ENCODE results near the gene TMEM106A.

TMEM106A gene

GRCh38 chr17:43216762-43217613 lies 5.3 kb downstream of the TMEM106A start:
- no peak overlapping the region for H3K4me3 ChIP-seq (replicated peaks; ENCODE audit: low read depth, low read length)
- TF ChIP-seq CTCF (IDR thresholded peaks at IDR 0.05; ENCODE audit: low read length, missing control alignments) = no peak
- DNase-seq (ENCODE audit: low read depth) = no peak

GRCh38 chr17:43217614-43218087 lies 6.0 kb downstream of the TMEM106A start:
- H3K4me3 ChIP-seq (replicated peaks; ENCODE audit: low read depth, low read length) = no peak overlapping the region
- no peak for DNase-seq (ENCODE audit: low read depth)
- TF ChIP-seq CTCF (IDR thresholded peaks at IDR 0.05; ENCODE audit: low read length, missing control alignments) = no peak

GRCh38 chr17:43219001-43219400 lies 7.3 kb downstream of the TMEM106A start:
- no peak for DNase-seq (ENCODE audit: low read depth)
- H3K4me3 ChIP-seq (replicated peaks; ENCODE audit: low read depth, low read length) = no peak overlapping the region
- TF ChIP-seq CTCF (IDR thresholded peaks at IDR 0.05; ENCODE audit: low read length, missing control alignments) = no peak

GRCh38 chr17:43219746-43220380 lies 8.2 kb downstream of the TMEM106A start:
- no peak for TF ChIP-seq CTCF (IDR thresholded peaks at IDR 0.05; ENCODE audit: low read length, missing control alignments)
- H3K4me3 ChIP-seq (replicated peaks; ENCODE audit: low read depth, low read length) = no peak overlapping the region

GRCh38 chr17:43220511-43221125 lies 8.9 kb downstream of the TMEM106A start:
- H3K4me3 ChIP-seq (replicated peaks; ENCODE audit: low read depth, low read length) = no peak overlapping the region
- DNase-seq (ENCODE audit: low read depth) = no peak
- TF ChIP-seq CTCF (IDR thresholded peaks at IDR 0.05; ENCODE audit: low read length, missing control alignments) = no peak

More at GRCh38 chr17:43219746-43220380, 8.2 kb downstream of the TMEM106A start:
- no peak for DNase-seq (ENCODE audit: low read depth)

- DNase-seq (ENCODE audit: low read depth) = no peak
- no peak overlapping the region for H3K4me3 ChIP-seq (replicated peaks; ENCODE audit: low read depth, low read length)
- no peak for TF ChIP-seq CTCF (IDR thresholded peaks at IDR 0.05; ENCODE audit: low read length, missing control alignments)
Observed at GRCh38 chr17:43224146-43224705, 12.6 kb downstream of the TMEM106A start.

All from fibroblast of pulmonary artery (primary cell).